NCI-H146 treated with DMSO at 0.1 percent for 48 hours (cell line): Measurements from ENCODE around the gene MST1.

Experiments used
- DNase-seq: peaks from one replicate; lab custom pipeline; 2025; ENCODE audit not compliant: unreplicated experiment; lab: John Stamatoyannopoulos, UW

MST1 gene

DNA sequence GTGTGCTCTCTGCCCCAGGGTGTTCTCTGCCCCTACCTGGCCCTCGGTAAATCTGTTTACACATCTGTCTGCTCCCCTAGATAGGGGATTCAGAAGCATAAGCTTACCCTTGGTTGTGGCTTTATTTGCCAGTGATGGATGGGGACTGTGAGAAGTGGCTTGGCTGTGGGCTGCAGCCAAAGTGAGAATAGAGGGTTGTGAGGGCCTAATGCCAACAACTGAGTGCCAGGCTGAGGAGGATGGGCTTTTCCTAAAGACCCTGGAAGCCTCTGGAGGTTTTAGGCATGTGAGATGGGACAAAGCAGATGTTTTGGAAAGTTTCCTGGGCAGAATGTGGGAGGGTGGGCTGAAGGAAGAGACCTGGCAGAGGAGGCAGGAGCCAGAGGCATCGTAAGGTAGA lies 30.6 kb downstream of the MST1 start:
- no peak for DNase-seq

DNA sequence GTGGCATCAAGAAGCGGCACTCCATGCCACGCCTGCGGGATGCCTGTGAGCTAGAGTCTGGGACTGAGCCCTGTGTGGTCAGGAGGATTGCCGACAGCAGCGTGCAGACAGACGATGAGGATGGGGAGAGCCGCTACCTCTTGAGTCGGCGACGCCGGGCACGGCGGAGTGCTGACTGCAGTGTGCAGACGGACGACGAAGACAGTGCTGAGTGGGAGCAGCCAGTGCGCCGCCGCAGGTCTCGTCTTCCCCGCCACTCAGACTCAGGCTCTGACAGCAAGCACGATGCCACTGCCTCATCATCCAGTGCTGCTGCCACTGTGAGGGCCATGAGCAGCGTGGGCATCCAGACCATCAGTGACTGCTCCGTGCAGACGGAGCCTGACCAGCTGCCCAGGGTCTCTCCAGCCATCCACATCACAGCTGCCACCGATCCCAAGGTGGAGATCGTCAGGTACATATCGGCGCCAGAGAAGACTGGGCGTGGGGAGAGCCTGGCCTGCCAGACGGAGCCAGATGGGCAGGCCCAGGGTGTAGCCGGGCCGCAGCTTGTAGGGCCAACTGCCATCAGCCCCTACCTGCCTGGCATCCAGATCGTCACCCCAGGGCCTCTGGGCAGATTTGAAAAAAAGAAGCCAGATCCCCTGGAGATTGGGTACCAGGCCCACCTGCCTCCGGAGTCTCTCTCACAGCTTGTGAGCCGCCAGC lies 31.9 kb downstream of the MST1 start:
- DNase-seq: no peak

DNA sequence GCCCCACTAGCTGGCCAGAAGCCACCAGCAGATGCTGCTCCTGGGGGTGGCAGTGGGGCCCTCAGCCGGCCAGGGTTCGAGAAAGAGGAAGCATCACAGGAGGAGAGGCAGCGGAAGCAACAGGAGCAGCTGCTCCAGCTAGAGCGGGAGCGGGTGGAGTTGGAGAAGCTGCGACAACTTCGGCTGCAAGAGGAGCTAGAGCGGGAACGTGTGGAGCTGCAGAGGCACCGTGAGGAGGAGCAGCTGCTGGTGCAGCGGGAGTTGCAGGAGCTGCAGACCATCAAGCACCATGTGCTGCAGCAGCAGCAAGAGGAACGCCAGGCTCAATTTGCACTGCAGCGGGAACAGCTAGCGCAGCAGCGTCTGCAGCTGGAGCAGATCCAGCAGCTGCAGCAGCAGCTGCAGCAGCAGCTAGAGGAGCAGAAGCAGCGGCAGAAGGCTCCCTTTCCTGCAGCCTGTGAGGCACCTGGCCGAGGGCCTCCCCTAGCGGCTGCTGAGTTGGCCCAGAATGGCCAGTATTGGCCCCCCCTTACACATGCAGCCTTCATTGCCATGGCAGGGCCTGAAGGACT lies 32.6 kb downstream of the MST1 start:
- DNase-seq: no peak

DNA sequence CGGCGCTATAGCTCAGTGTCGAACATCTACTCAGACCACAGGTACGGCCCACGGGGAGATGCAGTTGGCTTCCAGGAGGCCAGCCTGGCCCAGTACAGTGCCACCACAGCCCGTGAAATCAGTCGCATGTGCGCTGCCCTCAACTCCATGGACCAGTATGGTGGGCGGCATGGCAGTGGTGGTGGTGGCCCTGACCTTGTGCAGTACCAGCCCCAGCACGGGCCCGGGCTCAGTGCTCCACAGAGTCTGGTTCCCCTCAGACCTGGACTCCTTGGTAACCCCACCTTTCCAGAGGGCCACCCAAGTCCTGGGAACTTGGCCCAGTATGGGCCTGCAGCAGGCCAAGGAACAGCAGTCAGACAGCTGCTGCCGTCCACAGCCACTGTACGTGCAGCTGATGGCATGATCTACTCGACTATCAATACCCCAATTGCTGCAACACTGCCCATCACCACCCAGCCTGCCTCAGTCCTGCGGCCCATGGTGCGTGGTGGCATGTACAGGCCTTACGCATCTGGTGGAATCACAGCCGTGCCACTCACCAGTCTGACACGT lies 33.5 kb downstream of the MST1 start:
- no peak for DNase-seq

DNA sequence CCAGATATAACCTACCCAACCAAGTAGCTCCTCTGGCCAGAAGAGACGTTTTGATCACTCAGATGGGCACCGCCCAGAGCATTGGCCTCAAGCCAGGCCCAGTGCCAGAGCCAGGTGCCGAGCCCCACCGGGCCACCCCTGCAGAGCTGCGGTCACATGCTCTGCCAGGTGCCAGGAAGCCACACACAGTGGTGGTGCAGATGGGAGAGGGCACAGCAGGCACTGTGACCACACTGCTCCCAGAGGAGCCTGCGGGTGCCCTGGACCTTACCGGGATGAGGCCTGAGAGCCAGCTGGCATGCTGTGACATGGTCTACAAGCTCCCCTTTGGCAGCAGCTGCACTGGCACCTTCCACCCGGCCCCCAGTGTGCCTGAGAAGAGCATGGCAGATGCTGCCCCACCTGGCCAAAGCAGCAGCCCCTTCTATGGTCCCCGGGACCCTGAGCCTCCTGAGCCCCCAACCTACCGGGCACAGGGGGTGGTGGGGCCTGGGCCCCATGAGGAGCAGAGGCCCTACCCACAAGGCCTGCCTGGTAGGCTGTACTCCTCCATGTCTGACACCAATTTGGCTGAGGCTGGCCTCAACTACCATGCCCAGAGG lies 34.2 kb downstream of the MST1 start:
- no peak for DNase-seq

DNA sequence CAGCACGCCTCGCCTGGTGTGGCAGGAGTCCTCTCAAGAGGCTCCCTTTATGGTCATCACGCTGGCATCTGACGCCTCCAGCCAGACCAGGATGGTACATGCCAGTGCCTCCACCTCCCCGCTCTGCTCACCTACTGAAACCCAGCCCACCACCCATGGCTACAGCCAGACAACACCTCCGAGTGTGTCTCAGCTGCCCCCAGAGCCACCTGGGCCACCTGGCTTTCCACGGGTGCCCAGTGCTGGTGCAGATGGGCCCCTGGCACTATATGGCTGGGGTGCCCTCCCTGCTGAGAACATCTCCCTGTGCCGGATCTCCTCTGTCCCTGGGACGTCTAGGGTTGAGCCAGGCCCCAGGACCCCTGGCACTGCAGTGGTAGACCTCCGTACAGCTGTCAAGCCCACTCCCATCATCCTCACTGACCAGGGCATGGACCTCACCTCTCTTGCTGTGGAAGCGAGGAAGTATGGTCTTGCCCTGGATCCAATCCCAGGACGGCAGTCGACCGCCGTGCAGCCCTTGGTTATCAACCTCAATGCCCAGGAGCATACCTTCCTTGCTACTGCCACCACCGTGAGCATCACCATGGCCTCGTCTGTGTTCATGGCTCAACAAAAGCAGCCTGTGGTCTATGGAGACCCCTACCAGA lies 35.0 kb downstream of the MST1 start:
- DNase-seq: no peak

DNA sequence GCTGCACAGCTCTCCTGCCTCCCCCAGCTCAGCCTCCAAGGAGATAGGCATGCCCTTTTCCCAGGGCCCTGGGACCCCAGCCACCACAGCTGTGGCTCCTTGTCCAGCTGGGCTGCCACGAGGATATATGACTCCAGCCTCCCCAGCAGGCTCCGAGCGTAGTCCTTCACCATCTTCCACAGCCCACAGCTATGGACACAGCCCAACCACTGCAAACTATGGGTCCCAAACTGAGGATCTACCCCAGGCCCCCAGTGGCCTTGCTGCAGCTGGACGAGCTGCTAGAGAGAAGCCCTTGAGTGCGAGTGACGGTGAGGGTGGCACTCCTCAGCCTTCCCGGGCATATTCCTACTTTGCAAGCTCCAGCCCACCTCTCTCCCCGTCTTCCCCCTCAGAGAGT lies 35.7 kb downstream of the MST1 start:
- no peak for DNase-seq

DNA sequence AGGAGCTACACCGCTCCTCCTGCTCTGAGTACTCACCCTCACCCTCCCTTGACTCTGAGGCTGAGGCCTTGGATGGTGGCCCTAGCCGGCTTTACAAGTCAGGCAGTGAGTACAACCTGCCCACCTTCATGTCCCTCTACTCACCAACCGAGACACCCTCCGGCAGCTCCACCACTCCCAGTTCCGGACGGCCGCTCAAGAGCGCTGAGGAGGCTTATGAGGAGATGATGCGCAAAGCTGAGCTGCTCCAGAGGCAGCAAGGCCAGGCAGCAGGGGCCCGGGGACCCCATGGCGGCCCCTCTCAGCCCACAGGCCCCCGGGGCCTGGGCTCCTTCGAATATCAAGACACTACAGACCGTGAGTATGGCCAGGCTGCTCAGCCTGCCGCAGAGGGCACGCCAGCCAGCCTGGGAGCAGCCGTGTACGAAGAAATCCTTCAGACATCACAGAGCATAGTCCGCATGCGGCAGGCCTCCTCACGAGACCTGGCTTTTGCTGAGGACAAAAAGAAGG lies 36.3 kb downstream of the MST1 start:
- no peak for DNase-seq

DNA sequence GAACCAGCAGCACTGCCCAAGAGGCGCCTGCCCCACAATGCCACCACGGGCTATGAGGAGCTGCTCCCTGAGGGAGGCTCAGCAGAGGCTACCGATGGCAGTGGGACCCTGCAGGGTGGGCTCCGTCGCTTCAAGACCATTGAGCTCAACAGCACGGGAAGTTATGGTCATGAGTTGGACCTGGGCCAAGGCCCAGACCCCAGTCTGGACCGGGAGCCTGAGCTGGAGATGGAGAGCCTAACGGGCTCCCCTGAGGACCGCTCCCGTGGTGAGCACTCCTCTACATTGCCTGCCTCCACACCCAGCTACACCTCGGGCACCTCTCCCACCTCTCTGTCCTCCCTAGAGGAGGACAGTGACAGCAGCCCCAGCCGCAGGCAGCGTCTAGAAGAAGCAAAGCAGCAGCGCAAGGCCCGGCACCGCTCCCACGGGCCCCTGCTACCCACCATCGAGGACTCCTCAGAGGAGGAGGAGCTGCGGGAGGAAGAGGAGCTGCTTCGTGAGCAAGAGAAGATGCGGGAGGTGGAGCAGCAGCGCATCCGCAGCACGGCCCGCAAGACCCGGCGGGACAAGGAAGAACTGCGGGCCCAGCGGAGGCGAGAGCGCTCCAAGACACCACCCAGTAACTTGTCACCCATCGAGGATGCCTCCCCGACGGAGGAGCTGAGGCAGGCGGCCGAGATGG lies 36.9 kb downstream of the MST1 start:
- DNase-seq: no peak

DNA sequence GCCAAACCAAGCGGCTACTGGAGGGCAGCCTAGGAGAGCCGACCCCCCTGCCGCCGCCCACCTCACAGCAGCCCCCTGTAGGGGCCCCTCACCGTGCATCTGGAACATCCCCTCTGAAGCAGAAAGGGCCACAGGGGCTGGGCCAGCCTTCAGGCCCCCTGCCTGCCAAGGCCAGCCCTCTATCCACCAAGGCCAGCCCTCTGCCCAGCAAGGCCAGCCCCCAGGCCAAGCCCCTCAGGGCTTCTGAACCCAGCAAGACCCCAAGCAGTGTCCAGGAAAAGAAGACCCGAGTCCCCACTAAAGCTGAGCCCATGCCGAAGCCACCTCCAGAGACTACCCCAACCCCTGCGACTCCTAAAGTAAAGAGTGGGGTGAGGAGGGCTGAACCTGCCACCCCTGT lies 38.6 kb downstream of the MST1 start:
- DNase-seq: no peak

DNA sequence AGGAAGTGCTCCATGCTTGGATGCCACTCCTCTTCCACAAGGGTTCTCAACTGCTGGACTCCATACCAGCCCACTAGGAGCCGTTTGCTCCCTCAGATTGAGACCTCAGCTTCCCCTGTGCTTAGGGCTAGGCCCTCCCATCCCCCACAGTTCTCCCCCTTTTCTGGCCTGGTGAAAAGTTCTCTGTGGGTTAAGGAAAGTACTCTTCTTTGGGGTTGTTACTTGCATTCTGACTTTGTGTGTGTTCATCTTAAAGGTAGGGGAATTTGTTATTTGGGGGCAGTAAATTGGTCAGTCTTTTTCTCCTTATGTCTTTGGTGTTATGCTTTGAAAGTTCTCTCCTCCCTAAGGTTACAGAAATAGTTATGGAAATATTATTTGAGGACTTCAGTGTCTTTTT lies 39.1 kb downstream of the MST1 start:
- no peak for DNase-seq

DNA sequence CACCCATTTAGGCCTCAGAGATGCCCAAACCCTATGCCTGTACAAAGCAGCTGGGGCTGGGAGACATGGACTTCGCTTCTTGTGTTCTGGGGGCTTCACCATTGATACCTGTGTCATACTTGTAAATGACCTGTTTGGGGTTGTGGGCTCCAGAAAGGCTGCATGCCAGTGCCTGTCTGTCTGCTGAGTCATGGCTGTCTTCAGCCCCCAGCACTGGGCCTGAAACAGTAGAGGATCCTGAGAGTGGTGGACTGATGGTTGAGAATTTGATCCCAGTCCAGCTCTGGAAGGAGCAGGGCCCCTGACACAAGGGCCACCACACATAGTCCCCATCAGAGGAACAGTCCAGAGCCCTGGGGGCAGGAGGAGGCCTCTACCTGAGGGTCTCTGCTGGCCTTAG lies 39.7 kb downstream of the MST1 start:
- DNase-seq: no peak

DNA sequence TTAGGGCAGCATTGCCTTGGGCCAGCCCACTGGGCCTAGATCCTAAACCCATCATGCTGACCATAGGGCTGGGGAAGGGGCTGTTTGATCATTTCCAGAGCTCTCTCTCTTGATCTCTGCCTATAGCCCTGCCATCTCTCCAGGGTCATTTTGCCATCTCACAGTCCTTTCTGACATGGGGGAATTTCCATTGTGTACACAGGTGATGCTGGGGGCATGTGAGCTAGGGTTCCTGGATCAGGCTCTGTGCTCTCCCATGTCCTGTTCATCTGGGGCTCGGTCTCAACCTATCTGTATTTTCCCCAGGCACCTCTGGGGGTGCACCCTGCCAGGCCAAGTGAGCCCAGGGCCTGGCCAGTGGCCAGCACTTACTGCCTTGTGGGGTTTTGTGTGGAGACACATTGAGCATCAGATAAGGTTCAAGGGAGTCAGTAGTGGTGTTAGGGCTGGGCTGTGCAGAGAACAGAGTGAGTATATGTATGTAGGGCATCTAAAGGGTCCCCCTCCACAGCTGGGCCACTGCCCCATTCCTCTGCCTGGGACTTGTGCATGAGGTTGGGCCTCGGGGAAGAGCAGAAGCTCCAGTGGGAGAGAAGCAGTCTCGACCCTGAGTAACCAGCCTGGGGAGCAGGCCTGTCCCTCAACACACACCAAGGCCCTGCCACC lies 40.8 kb downstream of the MST1 start:
- DNase-seq: no peak

DNA sequence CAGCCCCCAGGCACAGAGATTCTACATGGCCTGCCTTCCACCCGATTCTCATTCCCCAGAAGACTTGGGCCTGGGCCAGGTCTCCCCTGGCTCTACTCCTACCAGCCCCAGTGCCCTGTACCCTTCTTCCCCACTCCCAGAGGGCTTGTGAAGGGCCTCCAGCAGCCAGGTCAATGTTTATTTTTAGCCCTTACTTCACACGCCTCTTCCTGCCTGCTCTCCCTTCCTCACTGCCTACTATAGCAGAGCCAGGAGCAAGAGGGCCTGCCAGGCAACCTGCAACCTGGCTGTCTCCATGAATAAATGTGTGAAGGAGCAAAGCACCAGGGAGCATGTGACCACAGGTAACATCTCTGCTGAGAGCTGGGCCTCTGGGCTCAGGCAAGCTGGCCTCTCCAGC lies 41.5 kb downstream of the MST1 start:
- DNase-seq: no peak

DNA sequence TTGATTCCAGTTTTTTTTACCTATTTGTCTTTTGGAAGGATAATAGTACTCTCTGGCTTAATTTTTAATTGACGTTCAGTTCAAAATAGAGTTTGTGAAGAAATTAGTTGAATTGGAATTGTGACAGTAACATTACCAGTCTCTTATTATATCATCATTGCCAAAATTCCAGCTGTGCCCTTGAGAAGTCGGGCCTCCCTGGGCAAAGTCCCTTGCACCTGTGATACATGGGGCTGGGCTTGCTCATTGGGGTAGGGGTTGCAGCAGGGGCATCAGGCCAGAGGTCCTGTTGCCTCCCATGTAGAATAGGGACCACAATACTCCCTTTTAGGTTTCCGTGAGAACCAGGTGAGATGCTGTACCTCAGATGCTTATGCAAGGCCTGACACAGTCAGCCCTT lies 43.0 kb downstream of the MST1 start:
- DNase-seq: no peak

DNA sequence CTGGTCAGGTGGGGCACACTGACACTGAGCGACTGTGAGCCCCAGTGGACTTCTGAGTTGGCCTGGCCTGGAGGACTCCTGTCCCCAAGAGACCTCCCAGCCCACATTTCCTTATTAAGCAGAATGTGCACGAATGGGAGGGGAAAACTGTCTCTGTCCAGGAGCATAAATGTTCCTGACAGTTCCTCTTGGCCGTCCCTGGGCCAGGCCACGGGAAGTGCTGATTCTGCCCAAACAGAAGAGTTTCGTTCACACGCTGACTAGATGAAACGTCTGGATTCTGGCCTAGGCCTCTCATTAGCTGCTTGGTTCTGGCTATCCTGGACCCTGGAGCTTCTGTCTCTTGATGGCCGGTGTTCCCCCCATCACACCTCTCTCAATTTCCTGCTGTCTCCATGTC lies 44.6 kb downstream of the MST1 start:
- no peak for DNase-seq

DNA sequence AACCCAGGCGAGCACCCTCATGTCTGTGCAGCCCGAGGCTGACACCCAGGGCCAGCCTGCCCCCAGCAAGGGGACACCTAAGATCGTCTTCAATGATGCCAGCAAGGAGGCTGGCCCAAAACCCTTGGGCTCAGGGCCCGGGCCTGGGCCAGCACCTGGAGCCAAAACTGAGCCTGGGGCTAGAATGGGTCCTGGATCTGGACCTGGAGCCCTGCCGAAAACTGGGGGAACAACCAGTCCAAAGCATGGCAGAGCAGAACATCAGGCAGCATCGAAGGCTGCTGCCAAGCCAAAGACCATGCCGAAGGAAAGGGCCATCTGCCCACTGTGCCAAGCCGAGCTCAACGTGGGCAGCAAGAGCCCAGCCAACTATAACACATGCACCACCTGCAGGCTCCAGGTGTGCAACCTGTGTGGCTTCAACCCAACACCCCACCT lies 46.5 kb downstream of the MST1 start:
- no peak for DNase-seq

DNA sequence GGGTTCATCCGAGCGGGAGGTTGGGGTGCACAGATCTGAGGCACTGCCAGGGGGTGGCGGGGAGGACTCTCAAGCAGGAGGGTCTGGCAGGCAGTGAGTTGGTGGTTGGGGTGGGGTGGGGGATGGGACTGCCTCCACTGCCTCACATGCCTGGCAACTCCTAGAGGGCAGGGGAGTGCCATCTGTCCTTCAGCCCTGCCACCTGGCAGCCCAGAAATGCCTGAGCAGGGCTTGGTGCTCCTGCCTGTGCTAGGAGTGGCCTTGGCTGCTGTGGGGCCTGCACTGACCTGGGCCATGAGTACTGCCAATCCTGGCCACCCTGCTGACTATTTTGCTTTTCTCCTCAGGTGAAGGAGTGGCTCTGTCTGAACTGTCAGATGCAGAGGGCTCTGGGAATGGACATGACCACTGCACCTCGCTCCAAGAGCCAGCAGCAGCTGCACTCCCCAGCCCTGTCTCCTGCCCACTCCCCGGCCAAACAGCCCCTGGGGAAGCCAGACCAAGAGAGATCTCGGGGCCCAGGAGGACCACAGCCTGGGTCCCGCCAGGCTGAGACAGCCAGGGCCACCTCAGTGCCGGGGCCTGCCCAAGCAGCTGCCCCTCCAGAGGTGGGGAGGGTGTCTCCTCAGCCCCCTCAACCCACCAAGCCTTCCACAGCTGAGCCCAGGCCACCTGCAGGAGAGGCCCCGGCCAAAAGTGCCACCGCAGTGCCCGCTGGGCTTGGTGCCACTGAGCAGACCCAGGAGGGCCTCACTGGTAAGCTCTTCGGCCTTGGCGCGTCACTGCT lies 47.2 kb downstream of the MST1 start:
- DNase-seq: no peak

DNA sequence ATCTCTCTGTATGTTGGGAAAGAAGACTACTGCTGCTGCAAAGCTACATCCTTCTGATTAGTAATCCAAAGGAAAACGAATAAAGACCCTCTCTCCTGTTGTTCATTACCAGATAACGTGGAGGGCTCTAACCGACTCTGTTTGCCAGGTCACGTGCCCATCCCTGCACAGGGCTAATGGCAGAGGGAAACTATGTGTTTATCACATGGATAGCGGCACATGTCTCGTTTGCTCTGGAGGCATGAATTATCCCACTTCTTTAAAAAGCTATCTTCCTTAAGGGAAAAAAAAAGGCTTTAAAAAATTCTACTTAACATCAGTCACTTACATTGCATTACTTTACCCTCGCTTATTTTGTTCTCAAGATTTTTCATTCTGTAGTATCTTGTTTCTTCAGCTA lies 48.0 kb downstream of the MST1 start:
- no peak for DNase-seq

DNA sequence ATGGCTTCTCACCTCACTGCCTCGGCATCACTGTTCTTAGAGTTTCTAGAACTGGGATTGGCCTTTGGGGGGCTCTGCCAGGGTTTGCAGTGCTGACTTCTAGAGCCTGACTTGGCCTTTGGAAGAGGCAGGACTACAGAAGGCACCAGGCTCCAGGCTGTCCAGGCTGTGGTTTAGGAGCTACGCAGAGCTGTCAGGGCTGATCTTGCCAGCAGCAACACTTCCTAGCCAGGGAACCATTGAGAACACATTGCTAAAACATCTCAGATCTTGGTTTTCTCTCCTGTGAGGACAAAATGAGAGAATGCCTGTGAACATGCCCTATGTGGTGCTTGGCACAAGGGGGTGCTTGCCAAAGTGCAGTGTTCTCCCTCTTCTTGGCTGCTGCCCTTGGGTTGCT lies 49.7 kb downstream of the MST1 start:
- no peak for DNase-seq
